ENCODE data around the gene FGD3.

DNA sequence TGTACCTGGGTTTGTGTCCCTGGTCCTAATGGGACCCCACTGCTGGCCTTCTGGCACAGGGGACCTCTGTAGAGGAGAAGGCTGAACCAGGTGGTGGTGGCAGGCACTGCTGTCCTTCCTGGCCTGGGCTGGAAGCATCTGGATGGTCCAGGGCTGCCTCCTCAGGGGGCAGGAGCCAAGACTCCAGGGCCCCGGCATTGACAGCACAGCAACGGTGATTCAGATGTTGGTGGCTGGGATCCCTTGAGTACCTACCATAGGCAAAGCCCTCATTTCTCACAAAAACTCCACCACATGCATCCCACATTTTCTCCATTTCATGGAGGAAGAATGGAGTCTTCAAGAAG is 15.0 kb downstream of the FGD3 start:
- TF ChIP-seq GATA2 (IDR thresholded peaks at IDR 0.05; ENCODE audit: low read depth, low read length) (no peak), GATA3 (IDR thresholded peaks at IDR 0.05; ENCODE audit: low read depth, low read length) (no peak)
